22Rv1 (cell line): ENCODE data around the gene ACRBP.

Experiments used
- ZFX ChIP-seq: fragments of 450-650 bp; IDR thresholded peaks from 2 replicates; pipeline ENCODE4 v1.6.1; 2017; ENCODE audit warnings: antibody characterized with exemption, borderline replicate concordance
- TF ChIP-seq, protein P1 (sequence below): fragments of 450-650 bp; IDR thresholded peaks from 2 replicates; pipeline ENCODE4 v1.5.1; 2017; ENCODE audit warnings: mild to moderate bottlenecking

DNA sequence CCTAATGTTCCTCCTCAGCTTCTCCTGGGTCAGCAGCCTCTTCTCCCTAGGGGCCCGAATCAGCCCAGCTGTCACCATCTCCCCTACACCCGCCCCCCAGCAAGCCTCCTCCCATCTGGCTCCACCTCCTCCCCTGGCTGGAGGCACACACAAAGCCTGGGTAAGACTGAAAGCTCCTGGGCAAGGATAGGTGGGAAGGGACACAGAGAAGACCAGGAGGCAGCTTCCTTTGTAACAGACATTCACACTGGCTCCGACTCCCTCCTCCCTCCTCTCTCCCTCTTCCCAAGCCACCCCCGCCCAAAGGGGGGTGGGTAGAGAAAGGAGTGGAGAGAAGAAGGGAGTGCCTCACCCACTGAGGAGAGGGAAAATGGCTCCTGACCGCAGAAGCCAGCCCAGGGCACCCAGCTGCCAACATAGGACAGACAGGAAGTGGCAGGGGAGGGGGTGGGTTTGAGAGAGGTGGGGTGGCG, 44.1 kb downstream of the ACRBP start:
- TF ChIP-seq, protein P1, sequence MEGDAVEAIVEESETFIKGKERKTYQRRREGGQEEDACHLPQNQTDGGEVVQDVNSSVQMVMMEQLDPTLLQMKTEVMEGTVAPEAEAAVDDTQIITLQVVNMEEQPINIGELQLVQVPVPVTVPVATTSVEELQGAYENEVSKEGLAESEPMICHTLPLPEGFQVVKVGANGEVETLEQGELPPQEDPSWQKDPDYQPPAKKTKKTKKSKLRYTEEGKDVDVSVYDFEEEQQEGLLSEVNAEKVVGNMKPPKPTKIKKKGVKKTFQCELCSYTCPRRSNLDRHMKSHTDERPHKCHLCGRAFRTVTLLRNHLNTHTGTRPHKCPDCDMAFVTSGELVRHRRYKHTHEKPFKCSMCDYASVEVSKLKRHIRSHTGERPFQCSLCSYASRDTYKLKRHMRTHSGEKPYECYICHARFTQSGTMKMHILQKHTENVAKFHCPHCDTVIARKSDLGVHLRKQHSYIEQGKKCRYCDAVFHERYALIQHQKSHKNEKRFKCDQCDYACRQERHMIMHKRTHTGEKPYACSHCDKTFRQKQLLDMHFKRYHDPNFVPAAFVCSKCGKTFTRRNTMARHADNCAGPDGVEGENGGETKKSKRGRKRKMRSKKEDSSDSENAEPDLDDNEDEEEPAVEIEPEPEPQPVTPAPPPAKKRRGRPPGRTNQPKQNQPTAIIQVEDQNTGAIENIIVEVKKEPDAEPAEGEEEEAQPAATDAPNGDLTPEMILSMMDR = no peak
- TF ChIP-seq ZFX = no peak
